Measurements from ENCODE around the gene DENND4C.

The DENND4C gene

DNA sequence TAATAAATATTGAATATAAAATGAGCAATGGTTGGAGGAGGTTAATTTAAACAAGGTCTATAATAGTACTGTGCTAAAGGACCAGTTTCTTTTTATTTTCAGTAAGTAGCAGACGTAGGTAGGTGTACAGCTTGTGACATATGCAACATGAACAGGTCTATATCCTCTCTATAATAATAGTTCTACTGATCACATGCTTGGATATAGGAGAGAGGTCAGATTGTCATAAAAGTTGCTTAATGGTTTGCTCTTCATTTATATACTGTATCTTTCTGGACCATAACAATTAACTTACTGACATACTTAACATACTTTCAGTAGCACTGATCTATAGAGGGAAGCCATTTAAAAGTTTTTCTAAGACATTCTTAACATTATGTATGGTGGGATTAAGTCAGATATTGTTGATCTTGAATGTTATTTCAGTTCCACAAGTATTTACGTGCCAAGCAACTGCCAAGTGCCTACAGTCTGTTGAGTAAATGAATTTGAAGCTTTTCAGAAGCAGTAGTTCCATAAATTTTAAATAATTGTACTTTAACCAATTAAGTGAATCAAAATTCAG, 68.0 kb downstream of the DENND4C start:
- Histone ChIP-seq H3K4me3 (ENCODE audit: low read depth in 1 of 2, low read length in 2 of 2) (no peak overlapping the region), H3K4me2 (ENCODE audit: insufficient read depth, low read length) (no peak overlapping the region), H3K4me1 (ENCODE audit: insufficient read depth, low read length) (no peaks in the 10 kb centered on the region), H3K9me3 (ENCODE audit: insufficient read depth, low read length, severe bottlenecking) (no peaks in the 10 kb centered on the region), H3K36me3 (ENCODE audit: insufficient read depth, low read length) (peaks cover 27% of the 10 kb centered on the region), H4K20me1 (ENCODE audit: insufficient read depth, low read length) (no peaks in the 10 kb centered on the region), H2AFZ (ENCODE audit: low read depth, low read length) (no peak overlapping the region), H3K27ac (ENCODE audit: low read length) (no peak overlapping the region), H3K9ac (ENCODE audit: low read depth, low read length) (no peak overlapping the region), H3K79me2 (ENCODE audit: insufficient read depth, low read length) (no peaks in the 10 kb centered on the region), H3K27me3 (ENCODE audit: insufficient read depth, low read length, poor library complexity) (no peaks in the 10 kb centered on the region)
- DNase-seq (no peak), ATAC-seq (ENCODE audit: insufficient read depth, low read depth) (no peak)
- TF ChIP-seq, protein P1, sequence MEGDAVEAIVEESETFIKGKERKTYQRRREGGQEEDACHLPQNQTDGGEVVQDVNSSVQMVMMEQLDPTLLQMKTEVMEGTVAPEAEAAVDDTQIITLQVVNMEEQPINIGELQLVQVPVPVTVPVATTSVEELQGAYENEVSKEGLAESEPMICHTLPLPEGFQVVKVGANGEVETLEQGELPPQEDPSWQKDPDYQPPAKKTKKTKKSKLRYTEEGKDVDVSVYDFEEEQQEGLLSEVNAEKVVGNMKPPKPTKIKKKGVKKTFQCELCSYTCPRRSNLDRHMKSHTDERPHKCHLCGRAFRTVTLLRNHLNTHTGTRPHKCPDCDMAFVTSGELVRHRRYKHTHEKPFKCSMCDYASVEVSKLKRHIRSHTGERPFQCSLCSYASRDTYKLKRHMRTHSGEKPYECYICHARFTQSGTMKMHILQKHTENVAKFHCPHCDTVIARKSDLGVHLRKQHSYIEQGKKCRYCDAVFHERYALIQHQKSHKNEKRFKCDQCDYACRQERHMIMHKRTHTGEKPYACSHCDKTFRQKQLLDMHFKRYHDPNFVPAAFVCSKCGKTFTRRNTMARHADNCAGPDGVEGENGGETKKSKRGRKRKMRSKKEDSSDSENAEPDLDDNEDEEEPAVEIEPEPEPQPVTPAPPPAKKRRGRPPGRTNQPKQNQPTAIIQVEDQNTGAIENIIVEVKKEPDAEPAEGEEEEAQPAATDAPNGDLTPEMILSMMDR (IDR thresholded peaks at IDR 0.05; ENCODE audit: borderline replicate concordance, extremely low read depth, low read length, poor library complexity, severe bottlenecking), result no peak
- TF ChIP-seq EZH2 (IDR thresholded peaks at IDR 0.05; ENCODE audit: borderline replicate concordance, low read depth, low read length, severe bottlenecking), result no peak

DNA sequence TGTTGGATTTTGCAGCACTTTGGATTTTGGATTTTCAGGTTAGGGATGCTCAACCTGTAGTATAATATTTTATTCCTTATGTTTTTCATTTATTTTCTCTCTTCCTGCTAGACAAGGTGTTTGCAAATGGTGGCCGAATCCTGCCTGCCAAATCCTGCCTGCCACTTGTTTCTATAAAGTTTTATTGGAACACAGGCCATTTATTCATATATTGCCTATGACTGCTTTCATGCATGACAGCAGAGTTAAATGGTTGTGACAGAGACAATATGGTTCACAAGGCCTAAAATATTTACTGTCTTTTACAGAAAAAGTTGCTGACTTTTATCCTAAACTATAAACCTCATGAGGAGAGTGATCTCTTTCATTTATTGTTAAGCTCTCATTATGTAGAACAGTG, 72.7 kb downstream of the DENND4C start:
- H3K79me2 ChIP-seq (ENCODE audit: insufficient read depth, low read length), result no peaks in the 10 kb centered on the region
- DNase-seq (no peak), ATAC-seq (ENCODE audit: insufficient read depth, low read depth) (no peak)
- H3K4me3 ChIP-seq (ENCODE audit: low read depth in 1 of 2, low read length in 2 of 2), result no peak overlapping the region
- no peak overlapping the region for H3K4me2 ChIP-seq (ENCODE audit: insufficient read depth, low read length)
- no peak overlapping the region for H2AFZ ChIP-seq (ENCODE audit: low read depth, low read length)
- peaks cover 24% of the 10 kb centered on the region for H3K36me3 ChIP-seq (ENCODE audit: insufficient read depth, low read length)
- no peak overlapping the region for H3K9ac ChIP-seq (ENCODE audit: low read depth, low read length)
- no peak for TF ChIP-seq EZH2 (IDR thresholded peaks at IDR 0.05; ENCODE audit: borderline replicate concordance, low read depth, low read length, severe bottlenecking)
- TF ChIP-seq, protein P1 (IDR thresholded peaks at IDR 0.05; ENCODE audit: borderline replicate concordance, extremely low read depth, low read length, poor library complexity, severe bottlenecking), result no peak
- H4K20me1 ChIP-seq (ENCODE audit: insufficient read depth, low read length), result no peaks in the 10 kb centered on the region
- no peaks in the 10 kb centered on the region for H3K4me1 ChIP-seq (ENCODE audit: insufficient read depth, low read length)
- no peaks in the 10 kb centered on the region for H3K27me3 ChIP-seq (ENCODE audit: insufficient read depth, low read length, poor library complexity)
- no peaks in the 10 kb centered on the region for H3K9me3 ChIP-seq (ENCODE audit: insufficient read depth, low read length, severe bottlenecking)
- H3K27ac ChIP-seq (ENCODE audit: low read length), result no peak overlapping the region

DNA sequence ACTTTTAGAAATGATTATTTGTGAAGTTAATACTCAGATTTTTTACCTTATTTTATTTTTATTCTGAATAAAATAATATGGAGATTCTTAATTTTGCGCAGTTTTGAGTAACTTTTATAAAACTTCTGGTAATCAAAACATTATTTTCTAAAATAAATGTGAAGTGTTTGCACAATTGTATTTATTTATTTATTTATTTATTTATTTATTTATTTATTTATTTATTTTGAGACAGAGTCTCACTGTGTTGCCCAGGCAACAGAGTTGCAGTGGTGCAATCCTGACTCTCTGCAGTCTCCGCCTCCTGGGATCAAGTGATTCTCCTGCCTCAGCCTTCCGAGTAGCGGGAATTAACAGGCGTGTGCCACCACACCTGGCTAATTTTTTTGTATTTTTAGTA, 76.1 kb downstream of the DENND4C start:
- Histone ChIP-seq H3K9ac (ENCODE audit: low read depth, low read length) (no peak overlapping the region), H3K27me3 (ENCODE audit: insufficient read depth, low read length, poor library complexity) (no peaks in the 10 kb centered on the region), H4K20me1 (ENCODE audit: insufficient read depth, low read length) (no peaks in the 10 kb centered on the region), H3K27ac (ENCODE audit: low read length) (no peak overlapping the region), H2AFZ (ENCODE audit: low read depth, low read length) (no peak overlapping the region), H3K9me3 (ENCODE audit: insufficient read depth, low read length, severe bottlenecking) (no peaks in the 10 kb centered on the region), H3K4me1 (ENCODE audit: insufficient read depth, low read length) (no peaks in the 10 kb centered on the region), H3K4me2 (ENCODE audit: insufficient read depth, low read length) (no peak overlapping the region), H3K36me3 (ENCODE audit: insufficient read depth, low read length) (peaks cover 9% of the 10 kb centered on the region), H3K79me2 (ENCODE audit: insufficient read depth, low read length) (no peaks in the 10 kb centered on the region), H3K4me3 (ENCODE audit: low read depth in 1 of 2, low read length in 2 of 2) (no peak overlapping the region)
- TF ChIP-seq, protein P1 (IDR thresholded peaks at IDR 0.05; ENCODE audit: borderline replicate concordance, extremely low read depth, low read length, poor library complexity, severe bottlenecking), result no peak
- no peak for TF ChIP-seq EZH2 (IDR thresholded peaks at IDR 0.05; ENCODE audit: borderline replicate concordance, low read depth, low read length, severe bottlenecking)
- DNase-seq (no peak), ATAC-seq (ENCODE audit: insufficient read depth, low read depth) (no peak)

DNA sequence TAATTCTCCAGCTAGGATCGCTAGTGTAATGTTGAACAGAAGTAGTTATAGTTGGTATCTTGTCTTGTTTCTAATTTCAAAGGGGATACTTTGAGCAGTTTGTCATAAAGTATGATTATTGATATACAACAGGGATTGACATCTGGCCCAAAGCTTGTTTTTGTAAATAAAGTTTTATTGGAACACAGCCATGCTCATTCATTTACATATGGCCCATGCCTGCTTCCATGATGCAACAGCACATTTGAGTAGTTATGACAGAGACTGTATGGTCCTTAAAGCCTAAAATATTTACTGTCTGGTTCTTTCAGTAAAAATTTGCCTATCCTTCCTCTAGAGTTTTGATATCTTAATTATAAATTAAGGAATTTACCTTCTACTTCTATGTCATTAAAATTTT, 79.8 kb downstream of the DENND4C start:
- Histone ChIP-seq H3K4me2 (ENCODE audit: insufficient read depth, low read length) (no peak overlapping the region), H4K20me1 (ENCODE audit: insufficient read depth, low read length) (no peaks in the 10 kb centered on the region), H3K9me3 (ENCODE audit: insufficient read depth, low read length, severe bottlenecking) (no peaks in the 10 kb centered on the region), H3K79me2 (ENCODE audit: insufficient read depth, low read length) (no peaks in the 10 kb centered on the region), H3K36me3 (ENCODE audit: insufficient read depth, low read length) (peaks cover 8% of the 10 kb centered on the region), H2AFZ (ENCODE audit: low read depth, low read length) (no peak overlapping the region), H3K27ac (ENCODE audit: low read length) (no peak overlapping the region), H3K4me1 (ENCODE audit: insufficient read depth, low read length) (no peaks in the 10 kb centered on the region), H3K9ac (ENCODE audit: low read depth, low read length) (no peak overlapping the region), H3K4me3 (ENCODE audit: low read depth in 1 of 2, low read length in 2 of 2) (no peak overlapping the region), H3K27me3 (ENCODE audit: insufficient read depth, low read length, poor library complexity) (no peaks in the 10 kb centered on the region)
- DNase-seq (no peak), ATAC-seq (ENCODE audit: insufficient read depth, low read depth) (no peak)
- TF ChIP-seq, protein P1 (IDR thresholded peaks at IDR 0.05; ENCODE audit: borderline replicate concordance, extremely low read depth, low read length, poor library complexity, severe bottlenecking), result no peak
- TF ChIP-seq EZH2 (IDR thresholded peaks at IDR 0.05; ENCODE audit: borderline replicate concordance, low read depth, low read length, severe bottlenecking), result no peak

Data from DND-41 (cell line).